Measurements from ENCODE around the gene PDGFA.

DNA sequence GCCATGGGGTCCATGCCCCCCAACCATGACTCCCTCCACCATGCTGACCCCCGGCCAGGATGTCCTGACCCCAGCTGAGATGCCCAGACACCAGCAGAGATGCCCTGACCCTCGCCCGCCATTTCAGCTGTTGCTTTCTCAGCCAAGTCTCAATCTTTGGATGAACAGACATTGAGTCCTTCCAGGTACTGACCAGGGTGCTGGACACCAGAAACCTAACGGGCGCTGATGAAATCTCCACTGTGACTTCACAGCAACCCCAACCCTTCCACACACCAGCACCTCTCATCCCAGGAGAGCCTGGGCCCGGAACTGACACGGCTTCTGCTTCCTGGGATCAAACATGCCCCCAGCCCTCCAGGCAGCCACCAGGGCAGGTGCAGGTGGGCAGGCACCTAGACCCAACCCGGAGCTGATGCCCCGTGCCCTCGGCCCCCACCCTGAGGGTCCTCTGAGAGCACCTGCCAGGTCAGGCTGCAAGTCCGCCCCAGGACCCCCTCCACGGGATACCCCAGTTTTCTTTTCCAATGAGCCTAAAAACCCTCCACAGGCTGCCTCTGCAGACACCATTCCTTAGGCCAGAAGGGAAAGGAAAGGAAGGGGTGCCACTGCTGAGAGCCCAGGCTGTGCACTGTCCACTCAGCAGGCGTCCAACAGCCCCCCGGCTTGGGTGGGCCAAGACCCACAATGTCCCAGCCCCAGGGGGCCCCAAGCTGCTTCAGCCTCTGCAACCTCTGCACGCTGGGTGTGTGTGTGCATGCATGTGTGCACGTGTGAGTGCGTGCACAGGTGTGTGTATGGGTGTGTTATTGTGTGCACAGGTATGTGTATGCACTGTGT is 43.4 kb upstream of the PDGFA start:
- no peak for TF ChIP-seq ZNF274 (IDR thresholded peaks at IDR 0.05; ENCODE audit: low read depth, low read length)
- no peak for TF ChIP-seq YY1 (IDR thresholded peaks at IDR 0.05; ENCODE audit: insufficient read depth, insufficient read length)

All from NT2/D1 (cell line).